ENCODE measurements around the gene SAMD9.
"Not testable (repeated sequence)": the region's sequence is repeated elsewhere in the genome, so short reads cannot be mapped to it uniquely, and the experiment has no call there.

SAMD9 gene

GRCh38 chr7:93119191-93119905 is 1.6 kb upstream of the SAMD9 start:
- H3K4me3 ChIP-seq (ENCODE audit: low read length): no peak overlapping the region
- peak; percentile 8 for DNase-seq (ENCODE audit: low read depth)
- TF ChIP-seq, protein P1, sequence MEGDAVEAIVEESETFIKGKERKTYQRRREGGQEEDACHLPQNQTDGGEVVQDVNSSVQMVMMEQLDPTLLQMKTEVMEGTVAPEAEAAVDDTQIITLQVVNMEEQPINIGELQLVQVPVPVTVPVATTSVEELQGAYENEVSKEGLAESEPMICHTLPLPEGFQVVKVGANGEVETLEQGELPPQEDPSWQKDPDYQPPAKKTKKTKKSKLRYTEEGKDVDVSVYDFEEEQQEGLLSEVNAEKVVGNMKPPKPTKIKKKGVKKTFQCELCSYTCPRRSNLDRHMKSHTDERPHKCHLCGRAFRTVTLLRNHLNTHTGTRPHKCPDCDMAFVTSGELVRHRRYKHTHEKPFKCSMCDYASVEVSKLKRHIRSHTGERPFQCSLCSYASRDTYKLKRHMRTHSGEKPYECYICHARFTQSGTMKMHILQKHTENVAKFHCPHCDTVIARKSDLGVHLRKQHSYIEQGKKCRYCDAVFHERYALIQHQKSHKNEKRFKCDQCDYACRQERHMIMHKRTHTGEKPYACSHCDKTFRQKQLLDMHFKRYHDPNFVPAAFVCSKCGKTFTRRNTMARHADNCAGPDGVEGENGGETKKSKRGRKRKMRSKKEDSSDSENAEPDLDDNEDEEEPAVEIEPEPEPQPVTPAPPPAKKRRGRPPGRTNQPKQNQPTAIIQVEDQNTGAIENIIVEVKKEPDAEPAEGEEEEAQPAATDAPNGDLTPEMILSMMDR (conservative IDR thresholded peaks at IDR 0.05; ENCODE audit: low read length): no peak

- peak overlapping the region; percentile 65 for H3K4me3 ChIP-seq (ENCODE audit: low read length)
- TF ChIP-seq, protein P1 (conservative IDR thresholded peaks at IDR 0.05; ENCODE audit: low read length): no peak
- no peak for DNase-seq (ENCODE audit: low read depth)
These were observed 452 bp downstream of the SAMD9 start for GRCh38 chr7:93117327-93117726.

DNA sequence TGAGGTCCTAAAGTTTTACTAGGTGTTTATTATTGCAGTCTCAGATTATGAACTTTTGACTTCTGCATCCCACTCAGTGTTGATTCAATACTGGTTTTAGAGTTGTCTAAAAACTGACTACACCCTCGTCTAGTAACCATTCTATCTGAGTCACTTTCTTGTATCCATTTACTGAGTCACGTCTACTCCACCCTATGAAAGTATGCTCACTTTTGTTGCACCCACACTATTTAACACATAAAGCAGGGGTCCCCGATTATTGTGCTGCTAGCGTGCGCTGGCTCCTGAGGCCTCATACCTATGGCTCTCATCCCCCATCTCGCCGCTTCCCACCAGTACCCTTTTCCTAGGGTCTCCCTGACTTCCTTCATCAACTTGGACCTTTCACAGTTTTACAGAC is 2.0 kb downstream of the SAMD9 start:
- peak; percentile 56 for DNase-seq (ENCODE audit: low read depth)
- TF ChIP-seq, protein P1 (conservative IDR thresholded peaks at IDR 0.05; ENCODE audit: low read length): no peak
- H3K4me3 ChIP-seq (ENCODE audit: low read length): no peak overlapping the region

DNA sequence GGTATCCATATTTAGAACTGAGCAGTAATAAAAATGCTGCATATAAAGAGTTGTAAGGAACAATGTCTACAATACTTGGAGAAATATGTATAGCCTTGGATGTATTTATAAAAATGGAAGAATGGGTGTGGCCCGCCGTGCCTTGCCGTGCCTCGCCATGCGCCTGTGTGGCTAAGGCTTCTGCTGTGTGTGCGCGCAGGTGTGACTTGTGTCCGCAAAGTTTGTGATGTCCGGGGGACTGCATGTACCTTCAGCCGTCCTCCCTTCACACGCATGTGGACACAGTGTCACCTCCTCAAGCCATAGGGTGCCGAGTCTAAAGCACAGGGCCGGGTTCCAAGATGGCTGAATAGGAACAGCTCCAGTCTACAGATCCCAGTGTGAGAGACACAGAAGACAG is 9.8 kb downstream of the SAMD9 start:
- no peak for DNase-seq (ENCODE audit: low read depth)
- H3K4me3 ChIP-seq (ENCODE audit: low read length): no peak overlapping the region
- TF ChIP-seq, protein P1 (conservative IDR thresholded peaks at IDR 0.05; ENCODE audit: low read length): no peak

- TF ChIP-seq, protein P1 (conservative IDR thresholded peaks at IDR 0.05; ENCODE audit: low read length): no peak
- H3K4me3 ChIP-seq (ENCODE audit: low read length): no peak overlapping the region
- DNase-seq (ENCODE audit: low read depth): no peak
These were observed 20.4 kb downstream of the SAMD9 start for GRCh38 chr7:93097388-93097787.

GRCh38 chr7:93092757-93093370 is 24.9 kb downstream of the SAMD9 start:
- DNase-seq (ENCODE audit: low read depth): peak; percentile 69
- H3K4me3 ChIP-seq (ENCODE audit: low read length): no peak overlapping the region
- TF ChIP-seq, protein P1 (conservative IDR thresholded peaks at IDR 0.05; ENCODE audit: low read length): peak; percentile 74

GRCh38 chr7:93073357-93073756 is 44.4 kb downstream of the SAMD9 start:
- H3K4me3 ChIP-seq (ENCODE audit: low read length); DNase-seq (ENCODE audit: low read depth): not testable (repeated sequence)

Data from AG10803 (cell line).